SU-DHL-6 (cell line): ENCODE results near the gene SEC14L5.

Source experiments
- CTCF ChIP-seq: fragments of 200-600 bp; sonication (generic); IDR thresholded peaks from one replicate; pipeline ENCODE4 v1.5.1; 2017; ENCODE audit warnings: antibody characterized with exemption, mild to moderate bottlenecking, low read length, moderate library complexity; ENCODE audit not compliant: insufficient read depth, poor library complexity, severe bottlenecking
- EZH2phosphoT487 ChIP-seq: fragments of 200-600 bp; sonication (generic), shearing (Covaris generic); conservative IDR thresholded peaks from 2 replicates; pipeline ENCODE4 v1.6.1; 2018; ENCODE audit warnings: mild to moderate bottlenecking, antibody characterized with exemption, low read length, moderate library complexity, mixed read lengths

- TF ChIP-seq CTCF: no peak
- no peak for TF ChIP-seq EZH2phosphoT487
These were observed 85.9 kb downstream of the SEC14L5 start for GRCh38 chr16:5044011-5044540.
